Measurements from ENCODE around the gene OR2W3.

Gene OR2W3

DNA sequence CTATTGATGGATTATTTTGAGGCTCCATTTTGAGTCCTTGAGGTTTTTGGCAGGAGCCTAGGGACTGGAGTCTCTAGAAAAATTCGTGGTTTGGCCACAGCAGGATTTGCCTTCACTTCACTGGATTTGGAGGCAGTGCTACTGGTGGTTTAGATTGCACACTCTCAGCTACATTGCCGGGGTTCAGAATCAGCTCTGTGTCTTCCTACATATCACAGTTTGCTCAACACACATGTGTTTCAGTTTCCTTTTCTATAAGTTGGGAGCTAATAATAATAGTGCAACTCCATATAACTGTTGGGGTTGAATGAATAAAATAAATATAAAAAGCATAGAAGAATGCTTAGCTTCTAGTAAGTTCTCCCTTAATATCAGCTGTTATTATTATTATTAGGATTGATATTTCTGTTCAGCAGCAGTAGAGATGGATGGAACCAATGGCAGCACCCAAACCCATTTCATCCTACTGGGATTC is at the start of gene OR2W3:
OR2W3 (plus strand) TSS at position 425 of the 475 bp plus-strand sequence; CDS start at position 425, 0 bp downstream.
- no peak for DNase-seq

DNA sequence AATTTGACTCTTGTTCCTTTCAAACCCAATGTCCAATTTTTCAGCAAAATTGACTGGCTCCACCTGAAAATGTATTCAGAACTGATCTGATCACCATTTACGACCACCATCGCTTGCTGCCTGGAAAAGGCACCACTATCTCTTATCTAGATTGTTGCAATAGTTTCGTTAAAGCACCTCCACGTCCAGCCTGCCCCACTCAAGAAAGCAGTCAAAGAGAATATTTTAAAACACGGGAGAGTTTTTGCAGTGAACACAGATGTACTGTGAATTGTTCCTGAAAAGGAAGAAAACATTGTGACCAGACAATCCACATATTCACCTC is 49.7 kb upstream of the OR2W3 start:
- no peak for DNase-seq

DNA sequence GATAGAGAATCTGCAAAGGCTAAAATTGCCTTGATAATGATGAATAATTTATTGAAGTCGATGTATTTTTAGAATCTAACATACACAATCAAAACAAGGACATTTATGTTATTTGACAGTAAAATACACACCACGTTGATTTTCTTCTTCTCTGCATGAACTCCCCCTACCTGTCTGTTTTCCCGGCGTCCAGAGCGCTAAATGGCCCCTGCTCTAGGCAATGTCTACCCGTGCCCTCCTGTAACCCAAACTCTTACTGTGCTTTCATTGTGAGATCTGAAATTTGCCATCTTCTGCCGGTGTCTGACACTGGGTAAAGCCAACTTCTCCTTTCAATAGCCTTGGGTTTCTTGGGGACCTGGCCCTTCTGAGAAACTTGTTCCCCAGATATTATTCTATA is 47.0 kb upstream of the OR2W3 start:
- no peak for DNase-seq

DNA sequence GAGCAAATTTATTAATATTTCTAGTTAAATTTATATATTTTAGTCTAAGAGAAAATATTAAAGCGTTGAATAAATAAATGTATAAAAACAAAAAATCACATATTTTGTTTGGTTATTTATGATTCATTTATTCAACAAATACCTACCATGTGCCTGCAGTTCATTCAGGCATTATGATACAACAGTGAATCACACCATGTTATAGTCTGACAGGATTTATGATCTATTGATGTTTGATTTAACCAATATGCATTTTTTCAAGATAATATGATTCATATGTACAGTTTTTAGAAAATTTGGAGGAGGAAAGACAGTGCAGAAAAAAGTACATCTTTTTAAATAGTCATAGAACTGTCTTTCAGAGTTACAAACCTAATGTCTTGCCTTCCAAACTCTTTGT is 45.8 kb upstream of the OR2W3 start:
- DNase-seq = no peak

DNA sequence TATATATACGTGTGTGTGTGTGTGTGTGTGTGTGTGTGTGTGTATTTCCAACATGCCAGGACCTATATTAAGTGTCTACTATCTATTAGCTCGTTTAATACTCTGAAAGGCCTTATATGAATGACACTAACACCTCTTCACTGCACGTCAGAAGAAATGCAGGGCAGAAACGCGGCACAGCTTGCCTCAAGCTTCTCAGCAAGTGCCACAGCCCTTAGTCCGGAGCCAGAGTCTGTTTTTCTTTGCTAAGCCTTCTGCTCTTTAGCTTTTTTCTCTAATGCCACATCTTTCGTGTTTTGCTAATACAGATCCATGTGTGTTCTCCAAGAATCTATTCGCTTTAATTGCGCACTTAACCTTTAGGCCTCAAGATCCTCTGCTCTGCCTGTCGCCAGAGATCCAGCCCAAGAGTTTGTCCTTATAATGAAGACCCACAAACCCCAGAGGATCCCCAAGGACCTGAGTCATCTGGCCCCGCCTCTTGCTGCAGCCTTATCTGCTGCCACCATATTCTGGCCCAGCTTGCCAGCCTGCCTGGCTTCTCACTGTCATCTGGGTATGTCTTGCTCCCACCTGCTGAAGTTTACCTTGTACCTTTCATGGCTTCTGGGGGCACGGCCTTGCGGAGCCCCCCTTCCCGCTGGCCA is 40.4 kb upstream of the OR2W3 start:
- no peak for DNase-seq

DNA sequence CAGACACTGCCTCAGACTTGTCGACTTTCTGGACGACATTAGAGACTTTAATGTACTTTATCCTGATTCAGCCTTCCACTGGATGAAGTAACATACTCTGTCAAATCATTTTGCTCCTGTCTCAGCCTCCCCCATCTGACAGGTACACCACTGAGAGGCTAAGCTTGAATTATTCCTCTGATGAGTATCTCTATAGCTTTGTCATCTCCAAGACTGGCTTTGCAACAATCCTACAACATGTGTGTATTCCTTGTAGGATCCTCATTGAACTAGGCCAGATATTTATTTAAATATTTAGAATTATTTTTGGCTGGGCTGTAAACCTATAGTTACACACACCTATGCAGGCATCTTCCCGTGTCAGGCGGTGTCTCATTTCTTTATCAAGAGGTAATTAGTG is 39.5 kb upstream of the OR2W3 start:
- DNase-seq = no peak

DNA sequence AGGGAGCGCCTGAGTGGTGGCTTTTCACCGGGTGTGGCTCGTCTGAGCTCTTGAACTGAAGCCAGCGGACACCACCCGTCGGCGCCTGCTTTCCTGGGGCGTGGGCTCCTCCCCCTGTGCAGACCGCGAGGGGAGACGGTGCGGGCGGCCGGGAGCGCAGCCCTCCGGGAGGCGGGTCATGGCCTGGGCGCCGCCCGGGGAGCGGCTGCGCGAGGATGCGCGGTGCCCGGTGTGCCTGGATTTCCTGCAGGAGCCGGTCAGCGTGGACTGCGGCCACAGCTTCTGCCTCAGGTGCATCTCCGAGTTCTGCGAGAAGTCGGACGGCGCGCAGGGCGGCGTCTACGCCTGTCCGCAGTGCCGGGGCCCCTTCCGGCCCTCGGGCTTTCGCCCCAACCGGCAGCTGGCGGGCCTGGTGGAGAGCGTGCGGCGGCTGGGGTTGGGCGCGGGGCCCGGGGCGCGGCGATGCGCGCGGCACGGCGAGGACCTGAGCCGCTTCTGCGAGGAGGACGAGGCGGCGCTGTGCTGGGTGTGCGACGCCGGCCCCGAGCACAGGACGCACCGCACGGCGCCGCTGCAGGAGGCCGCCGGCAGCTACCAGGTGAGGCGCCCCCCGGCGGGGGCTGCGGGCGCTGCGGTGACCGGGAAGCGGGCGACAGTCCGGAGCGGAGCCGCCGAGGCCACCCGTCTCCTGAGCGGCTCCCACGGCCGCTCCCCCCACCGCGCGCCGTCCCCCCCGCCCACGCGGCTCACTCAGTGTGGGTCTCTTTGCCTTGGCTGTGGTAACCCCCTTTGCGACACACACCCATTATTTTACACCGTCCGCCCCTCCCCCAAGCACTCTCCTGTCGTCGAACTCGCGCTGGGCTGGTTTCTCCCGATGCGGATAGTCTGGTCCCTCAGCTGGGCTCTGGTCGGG is 38.1 kb upstream of the OR2W3 start, which contains the start of gene TRIM58:
TRIM58 (plus strand) TSS at position 119 of the 916 bp plus-strand sequence; CDS start at position 179, 60 bp downstream.
- DNase-seq = peak; percentile 17

DNA sequence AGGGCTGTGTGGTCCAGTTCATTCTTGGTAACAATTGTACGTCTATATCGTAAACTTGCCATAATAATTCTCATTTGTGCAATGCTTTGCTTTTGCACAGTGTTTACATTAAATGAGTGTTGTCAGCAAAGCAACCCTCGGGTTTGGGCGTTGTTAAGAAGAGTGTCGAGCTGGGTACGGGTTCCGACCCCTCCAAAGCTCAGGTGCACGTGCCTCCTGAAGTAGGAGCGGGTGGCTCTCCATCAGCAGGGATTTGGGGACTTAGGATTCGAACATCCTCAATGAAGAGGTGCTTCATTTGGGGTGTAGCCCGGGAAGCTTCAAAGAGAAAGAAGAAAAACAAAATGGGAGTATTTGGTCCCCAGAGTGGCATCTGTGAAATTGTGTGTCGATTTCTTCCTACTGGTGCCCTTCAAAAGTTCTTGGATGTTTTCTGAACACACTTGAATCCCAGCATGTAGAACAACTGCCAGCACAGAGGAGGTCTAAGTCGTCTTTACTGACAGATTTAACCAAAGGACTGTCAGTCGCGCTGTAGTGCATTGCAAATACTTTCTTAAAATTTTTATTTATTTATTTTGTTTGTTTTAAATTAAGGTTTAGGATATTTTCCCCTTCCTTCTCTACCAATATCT is 37.3 kb upstream of the OR2W3 start:
- DNase-seq = no peak

DNA sequence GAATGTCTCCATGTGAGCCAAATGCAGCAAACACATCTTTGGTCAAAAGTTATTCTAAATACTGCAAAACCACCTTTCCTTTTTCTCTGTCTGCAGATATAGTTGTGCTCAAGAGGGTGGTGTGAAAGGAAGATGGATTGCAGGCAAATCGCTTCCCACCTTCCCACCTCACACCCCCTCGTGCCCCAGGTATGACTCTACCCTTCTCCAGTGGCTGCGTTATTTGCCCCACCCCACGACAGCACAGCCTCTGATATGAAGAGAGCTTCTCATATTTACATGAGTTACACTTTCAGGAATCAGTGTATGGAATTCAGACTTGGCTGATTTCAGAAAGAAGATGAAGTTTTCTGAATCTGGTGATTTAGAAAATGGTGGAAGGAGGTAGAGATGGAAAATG is 32.6 kb upstream of the OR2W3 start:
- no peak for DNase-seq

DNA sequence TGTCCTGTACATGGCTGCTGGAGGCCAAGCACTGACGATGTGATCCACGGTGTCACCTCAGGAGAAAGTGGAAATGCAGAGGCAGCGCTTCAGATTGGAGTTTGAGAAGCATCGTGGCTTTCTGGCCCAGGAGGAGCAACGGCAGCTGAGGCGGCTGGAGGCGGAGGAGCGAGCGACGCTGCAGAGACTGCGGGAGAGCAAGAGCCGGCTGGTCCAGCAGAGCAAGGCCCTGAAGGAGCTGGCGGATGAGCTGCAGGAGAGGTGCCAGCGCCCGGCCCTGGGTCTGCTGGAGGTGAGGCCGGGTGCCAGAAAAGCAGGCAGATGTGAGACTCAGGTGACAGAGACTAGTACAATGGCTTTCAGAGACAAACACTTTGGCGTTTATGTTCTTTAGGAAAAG is 30.7 kb upstream of the OR2W3 start:
- no peak for DNase-seq

DNA sequence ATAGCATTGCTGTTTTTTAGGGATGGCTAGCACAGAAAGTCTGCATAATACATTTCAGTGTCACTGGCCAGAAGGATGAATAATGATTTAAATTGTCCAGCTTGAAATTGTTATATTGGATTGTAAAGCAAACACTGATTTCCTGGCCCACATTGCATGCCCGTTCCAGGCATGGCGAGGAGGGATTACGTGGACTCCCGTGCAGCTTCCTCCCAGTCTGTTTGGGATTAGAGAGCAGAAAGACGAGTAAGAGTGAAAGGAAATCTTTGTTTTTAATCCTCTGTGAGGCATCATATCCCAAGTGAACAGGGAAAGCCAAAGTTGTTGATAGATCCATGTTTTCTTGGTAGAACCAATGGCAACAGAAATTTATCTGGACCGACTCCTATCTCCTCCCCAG is 30.0 kb upstream of the OR2W3 start:
- no peak for DNase-seq

DNA sequence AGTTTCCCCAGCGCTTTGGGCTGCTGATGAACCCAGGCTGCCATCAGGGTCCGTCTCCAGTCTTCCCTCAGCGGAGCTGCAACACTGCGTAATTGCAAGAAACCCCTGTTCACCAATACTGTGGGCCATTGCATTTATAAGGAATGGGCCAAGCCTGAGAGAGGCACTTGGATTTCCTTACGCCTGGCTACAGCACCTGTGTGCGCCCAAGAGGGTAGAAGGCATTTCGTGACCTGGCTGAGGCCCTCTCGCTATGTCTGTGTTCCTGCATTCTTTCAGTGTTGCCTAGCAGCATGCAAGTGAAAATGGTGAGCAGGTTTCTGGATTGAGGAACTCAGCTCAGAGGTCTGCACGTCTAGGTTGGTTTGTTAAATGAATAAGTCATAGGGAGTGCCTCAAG is 12.0 kb upstream of the OR2W3 start:
- no peak for DNase-seq

DNA sequence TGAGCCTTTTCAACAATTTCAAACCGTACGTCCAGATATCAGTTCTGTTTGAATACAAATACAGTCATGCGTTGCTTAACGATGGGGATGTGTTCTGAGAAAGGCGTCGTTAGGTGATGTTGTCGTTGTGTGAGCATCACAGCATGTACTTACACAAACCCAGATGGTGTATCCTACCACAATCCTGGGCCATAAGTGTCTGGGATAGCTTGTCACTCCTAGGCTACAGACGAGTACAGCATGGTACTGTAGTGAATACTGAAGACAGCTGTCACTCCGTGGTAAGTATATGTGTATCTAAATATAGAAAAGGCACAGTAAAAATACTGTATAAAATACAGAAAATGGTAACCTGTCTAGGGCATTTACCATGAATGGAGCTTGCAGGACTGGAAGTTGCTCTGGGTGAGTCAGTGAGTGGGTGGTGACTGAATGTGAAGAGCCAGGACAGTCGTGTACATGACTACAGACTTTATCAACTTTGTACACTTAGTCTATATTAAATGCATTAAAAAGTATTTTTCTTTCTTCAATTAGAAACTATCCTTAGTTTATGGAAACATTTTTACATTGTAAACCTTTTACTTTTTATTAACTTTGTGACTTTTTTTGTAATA is 10.5 kb upstream of the OR2W3 start:
- DNase-seq = no peak

DNA sequence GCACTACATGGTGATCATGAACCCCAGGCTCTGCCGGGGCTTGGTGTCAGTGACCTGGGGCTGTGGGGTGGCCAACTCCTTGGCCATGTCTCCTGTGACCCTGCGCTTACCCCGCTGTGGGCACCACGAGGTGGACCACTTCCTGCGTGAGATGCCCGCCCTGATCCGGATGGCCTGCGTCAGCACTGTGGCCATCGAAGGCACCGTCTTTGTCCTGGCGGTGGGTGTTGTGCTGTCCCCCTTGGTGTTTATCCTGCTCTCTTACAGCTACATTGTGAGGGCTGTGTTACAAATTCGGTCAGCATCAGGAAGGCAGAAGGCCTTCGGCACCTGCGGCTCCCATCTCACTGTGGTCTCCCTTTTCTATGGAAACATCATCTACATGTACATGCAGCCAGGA is 589 bp downstream of the OR2W3 start:
- DNase-seq = no peak

DNA sequence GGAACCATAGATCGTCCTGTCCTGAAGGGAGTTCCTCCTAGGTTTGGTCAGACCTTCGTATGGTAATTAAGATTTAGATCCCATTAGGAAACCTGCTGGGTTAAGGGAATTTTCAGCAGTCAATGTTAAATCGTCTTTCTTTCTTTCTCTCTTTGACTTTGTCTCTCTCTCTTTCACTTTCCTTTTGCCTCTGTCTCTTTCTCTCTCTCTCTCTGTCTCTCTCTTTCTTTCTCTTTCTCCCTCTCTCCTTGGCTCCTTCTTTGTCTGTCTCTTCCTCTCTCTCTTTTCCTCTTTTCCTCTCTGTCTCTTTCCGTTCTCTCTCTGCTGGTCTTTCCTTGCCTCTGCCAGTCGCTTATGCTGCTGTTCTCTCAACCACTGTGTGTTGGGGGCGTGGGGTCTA is 8.7 kb downstream of the OR2W3 start:
- no peak for DNase-seq

DNA sequence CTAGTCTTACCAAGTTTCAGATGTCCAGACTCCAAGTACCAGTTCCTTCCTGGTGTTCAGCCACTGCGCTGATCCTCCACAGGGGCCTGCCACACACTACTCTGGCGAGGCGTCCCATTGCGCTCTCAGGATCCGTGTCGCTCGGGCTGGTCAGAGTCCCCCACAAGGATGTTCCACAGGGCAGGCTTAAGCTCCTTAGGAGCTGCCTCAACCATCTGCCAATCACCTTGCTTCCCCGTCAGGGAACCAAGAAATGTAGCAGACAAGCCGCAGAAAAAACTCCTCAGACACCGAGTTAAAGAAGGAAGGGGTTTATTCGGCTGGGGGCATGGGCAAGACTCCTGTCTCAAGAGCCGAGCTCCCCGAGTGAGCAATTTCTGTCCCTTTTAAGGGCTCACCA is 9.8 kb downstream of the OR2W3 start:
- no peak for DNase-seq

DNA sequence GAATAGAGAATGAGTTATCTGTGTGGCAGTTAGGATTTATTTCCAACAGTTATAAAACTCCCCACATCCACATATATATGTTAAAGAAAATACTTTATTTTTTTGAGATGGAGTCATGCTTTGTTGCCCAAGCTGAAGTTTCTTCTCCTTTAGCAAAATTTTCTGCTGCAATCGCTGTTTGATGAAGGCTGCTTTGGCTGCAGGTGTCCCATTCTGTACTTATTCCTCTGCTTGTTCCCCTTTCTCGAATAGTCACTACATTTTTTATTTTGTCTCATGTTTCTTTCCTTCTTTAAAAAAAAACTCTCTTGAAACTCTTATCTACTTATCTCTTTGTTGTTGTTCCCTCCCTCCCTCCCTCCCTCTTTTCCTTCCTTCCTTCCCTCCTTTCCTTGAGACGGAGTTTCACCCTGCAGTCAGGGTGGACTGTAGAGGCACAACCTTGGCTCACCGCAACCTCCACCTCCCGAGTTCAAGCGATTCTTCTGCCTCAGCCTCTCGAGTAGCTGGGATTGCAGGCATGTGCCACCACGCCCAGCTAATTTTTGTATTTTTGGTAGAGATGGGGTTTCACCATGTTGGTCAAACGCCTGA is 10.6 kb downstream of the OR2W3 start:
- no peak for DNase-seq

DNA sequence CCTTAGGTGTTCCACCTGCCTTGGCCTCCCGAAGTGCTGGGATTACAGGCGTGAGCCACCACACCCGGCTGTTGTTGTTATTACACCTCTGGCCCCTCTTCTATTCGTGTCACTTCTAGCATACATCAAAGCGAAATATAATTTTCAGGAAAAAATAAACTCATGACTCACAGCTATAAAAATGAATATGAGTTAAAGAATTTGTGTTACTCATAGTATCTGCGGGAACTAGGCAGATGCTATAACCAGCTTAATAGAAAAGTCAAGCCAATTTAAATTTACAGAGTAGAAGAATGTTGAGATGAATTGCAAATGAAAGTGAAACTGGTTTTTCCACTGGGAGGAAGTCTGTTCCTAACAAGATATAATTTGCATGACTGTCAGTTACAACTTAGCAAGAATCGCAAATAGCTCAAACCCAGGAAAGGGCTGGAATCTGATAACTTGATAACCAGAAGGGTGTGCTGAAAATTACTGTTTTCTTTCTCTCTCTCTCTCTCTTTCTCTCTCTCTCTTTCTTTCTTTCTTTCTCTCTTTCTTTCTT is 11.2 kb downstream of the OR2W3 start:
- no peak for DNase-seq

DNA sequence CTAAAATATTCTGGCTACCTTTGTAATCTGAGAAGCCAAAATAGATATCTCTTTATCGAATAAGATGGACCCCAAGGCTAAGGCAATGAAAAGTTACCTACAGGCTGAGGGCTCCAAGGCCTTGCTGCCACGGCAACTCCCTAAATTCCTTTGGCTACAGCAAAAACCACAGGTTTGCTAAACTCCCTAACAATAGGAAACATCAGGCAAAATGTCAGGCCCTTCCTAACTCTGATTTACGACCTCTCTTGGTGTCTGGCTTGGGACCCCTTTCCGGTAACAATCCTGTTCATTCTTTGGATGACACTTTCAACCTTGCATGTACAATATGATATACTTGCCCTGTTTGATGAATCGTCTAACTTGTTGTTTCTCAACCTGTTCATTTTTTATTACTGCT is 13.4 kb downstream of the OR2W3 start:
- no peak for DNase-seq

DNA sequence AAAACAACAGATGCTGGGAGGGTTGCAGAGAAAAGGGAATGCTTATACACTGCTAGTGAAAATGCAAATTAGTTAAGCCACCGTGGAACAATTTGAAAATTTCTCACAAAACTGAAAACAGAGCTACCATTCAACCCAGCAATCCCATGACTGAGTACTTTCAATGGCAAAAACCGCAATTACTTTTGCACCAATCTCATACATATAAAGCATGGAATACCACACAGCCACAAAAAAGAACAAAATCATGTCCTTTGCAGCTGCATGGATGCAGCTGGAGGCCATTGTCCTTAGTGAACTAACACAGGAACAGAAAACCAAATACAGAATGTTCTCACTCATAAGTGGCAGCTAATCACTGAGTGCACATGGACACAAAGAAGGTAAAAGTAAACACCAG is 18.4 kb downstream of the OR2W3 start:
- DNase-seq = no peak

DNA sequence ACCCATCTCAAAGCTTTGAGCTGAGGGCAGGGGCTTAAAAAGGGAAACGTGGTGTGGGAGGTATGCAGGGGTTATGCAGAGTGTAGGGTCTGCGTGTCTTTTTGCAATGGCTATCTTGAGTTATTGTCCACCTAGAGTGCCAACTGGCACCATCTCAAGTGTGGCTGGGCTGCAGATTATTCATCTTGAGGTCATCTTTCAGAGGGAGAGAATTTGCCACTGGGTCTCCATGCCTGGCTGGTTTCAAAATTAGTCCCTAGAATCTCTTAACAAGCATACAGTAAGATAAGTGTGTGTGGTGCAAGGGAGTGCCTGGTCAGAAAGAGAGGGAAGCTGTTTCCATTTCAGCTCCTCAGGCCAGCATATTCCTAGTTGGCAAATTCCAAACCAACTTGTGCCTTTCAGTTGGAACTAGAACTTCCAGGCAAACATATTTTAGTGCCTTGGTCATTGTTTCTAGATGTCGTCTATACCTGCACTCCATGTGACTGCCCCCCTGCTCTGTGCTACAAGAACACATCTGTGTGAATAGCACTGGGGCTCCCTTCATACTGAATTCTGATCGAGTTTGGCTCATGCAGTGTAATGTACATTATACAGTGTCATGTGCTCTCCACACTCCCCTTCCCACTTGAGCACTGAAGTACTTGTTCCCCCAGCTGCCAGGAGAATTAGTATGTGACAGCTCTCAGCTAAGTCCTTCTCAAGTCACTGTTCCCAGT is 19.7 kb downstream of the OR2W3 start:
- DNase-seq = no peak

DNA sequence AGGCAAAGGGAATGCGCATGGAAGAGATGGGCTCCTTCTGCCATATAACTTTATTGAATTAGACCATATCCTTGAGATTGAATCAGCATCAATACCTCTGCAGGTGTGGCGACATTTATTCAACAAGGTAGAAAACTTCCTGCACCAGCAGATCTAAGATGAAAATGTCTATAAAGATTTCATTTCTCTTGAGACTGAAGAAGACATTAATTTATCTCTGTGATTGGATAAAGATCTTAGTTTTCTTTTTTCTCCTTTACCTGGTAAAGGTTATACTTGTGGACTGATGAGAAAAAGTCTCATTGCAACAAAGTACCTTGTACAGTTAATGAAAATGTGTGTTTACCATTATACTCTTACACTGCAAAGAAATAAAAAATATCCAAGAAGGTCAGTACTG is 24.6 kb downstream of the OR2W3 start, which contains the start of gene OR2T8:
OR2T8 (plus strand) TSS at position 301 of the 400 bp plus-strand sequence. CDS start 766 bp downstream, outside the sequence.
- DNase-seq = no peak

Data from stimulated activated CD4-positive, alpha-beta T cell treated with anti-CD3 and anti-CD28 coated beads, Interleukin-4, amount 100 ng/mL, for 1 hour (primary cell).